Peyer's patch (tissue), 4 donors: Measurements from ENCODE around the gene AP1S2. TPM values are rescaled to one million over a fixed set of nuclear protein-coding genes. Genes with fewer than 3 reads are reported as not detected.
A peak's percentile ranks its signal among the peaks of the same experiment; 100 is the strongest.

Experiments used
- DNase-seq, 3 donors: peaks; one replicate each; pipeline ENCODE4 v3.0.0-alpha.2; 2017 to 2019
- H3K27ac ChIP-seq, 4 donors: fragments of 200-600 bp; sonication (generic); one replicate each; pipeline ENCODE4 v1.5.1; 2016 to 2019
- H3K27me3 ChIP-seq, 2 donors: fragments of 200-600 bp; sonication (generic); one replicate each; pipeline ENCODE4 v1.5.1; 2019
- H3K36me3 ChIP-seq, 3 donors: fragments of 200-600 bp; sonication (generic); one replicate each; pipeline ENCODE4 v1.5.1; 2016 to 2019
- H3K4me1 ChIP-seq, 4 donors: fragments of 200-600 bp; sonication (generic); one replicate each; pipeline ENCODE4 v1.5.1; 2016 to 2019
- H3K4me3 ChIP-seq, 4 donors: fragments of 200-600 bp; sonication (generic); 1 replicate in 3 of 4; 2 replicates in 1 of 4; pipeline ENCODE4 v1.5.1; 2016 to 2019; ENCODE audit warnings: mild to moderate bottlenecking in 1 of 4
- H3K9me3 ChIP-seq, 4 donors: fragments of 200-600 bp; sonication (generic); one replicate each; pipeline ENCODE4 v1.5.1; 2016 to 2019; ENCODE audit warnings: mild to moderate bottlenecking in 1 of 4
- POLR2A ChIP-seq, 2 donors: fragments of 450-650 bp; IDR thresholded peaks; one replicate each; pipeline ENCODE4 v1.5.1; 2017; ENCODE audit warnings: antibody characterized with exemption in 2 of 2, mild to moderate bottlenecking in 2 of 2, moderate library complexity in 2 of 2
- total RNA-seq, 4 donors: library from RNA; depleted of rRNA; stranded (reverse); fragments of >200 nt; gene quantifications; one replicate each; pipeline ENCODE4 v1.1.0, GENCODE V29; 2016
- TF ChIP-seq, protein P1 (sequence below), 6 experiments: fragments of 450-650 bp in 4 of 6; fragments of 200-600 bp in 2 of 6; sonication (generic) in 1 of 6; IDR thresholded peaks; one replicate each; pipeline ENCODE4 v1.5.1; 2017 to 2019; ENCODE audit warnings: antibody characterized with exemption in 6 of 6, mild to moderate bottlenecking in 3 of 6, moderate library complexity in 1 of 6

AP1S2 gene
- total RNA-seq, result 10 to 100 TPM in 2 of 4 donors, 1 to 10 TPM in 2; 6.5 to 19.8 (median 10.7) TPM

DNA sequence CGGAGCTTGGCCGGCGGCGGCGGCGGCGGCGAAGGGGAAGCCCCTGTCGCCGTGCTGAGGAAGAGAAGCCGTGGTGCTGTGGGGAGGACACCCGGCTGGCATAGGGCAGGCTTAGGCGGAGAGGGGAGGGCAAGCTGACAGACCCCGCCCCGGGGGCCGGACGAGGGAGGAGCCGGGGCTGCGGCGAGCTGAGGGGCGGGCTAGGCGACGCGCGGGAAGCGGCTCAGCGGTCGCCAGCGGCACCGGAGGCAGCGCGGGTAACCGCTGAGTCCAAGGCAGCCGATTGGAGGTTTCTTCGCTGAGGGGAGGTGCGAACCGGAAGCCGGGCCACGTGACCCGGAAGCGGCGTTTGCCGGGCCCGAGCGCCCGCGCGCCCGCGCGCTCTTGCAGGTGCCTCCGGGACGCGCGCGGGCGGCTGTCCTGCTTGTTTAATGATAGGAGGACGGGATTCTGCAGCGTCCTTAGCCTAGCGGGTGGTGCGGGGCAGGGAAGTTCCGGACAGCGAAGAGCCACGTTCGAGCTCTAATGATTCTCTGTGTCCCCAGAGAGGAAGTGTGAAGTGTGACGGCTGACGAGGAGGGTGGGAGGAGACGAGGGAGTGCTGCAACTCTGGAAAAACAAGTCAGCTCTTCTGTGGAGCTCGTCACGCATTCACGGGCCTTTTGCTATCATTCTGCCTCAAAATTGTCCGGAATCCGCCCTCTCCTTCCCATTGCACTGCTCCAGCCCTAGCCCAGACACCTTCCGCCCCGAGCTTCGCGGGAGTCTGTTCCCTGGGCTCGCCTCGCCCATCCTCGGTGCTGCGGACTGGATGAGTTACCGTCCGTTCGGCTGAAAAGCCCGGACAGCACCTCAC, at the start of gene AP1S2:
AP1S2 (minus strand) TSS at position 102 of the 856 bp plus-strand sequence. CDS start 2,289 bp downstream, outside the sequence.
- DNase-seq, result peak; percentile 93 to 98 (median 95)
- Histone ChIP-seq H3K4me1 (no peaks in the 10 kb centered on the region), H3K36me3 (no peaks in the 10 kb centered on the region), H3K27ac (peak within 1 kb of the TSS; percentile 89 to 93 (median 92)), H3K9me3 (no peaks in the 10 kb centered on the region), H3K27me3 (no peaks in the 10 kb centered on the region), H3K4me3 (peak within 1 kb of the TSS; percentile 65 to 89 (median 88))
- TF ChIP-seq, protein P1, sequence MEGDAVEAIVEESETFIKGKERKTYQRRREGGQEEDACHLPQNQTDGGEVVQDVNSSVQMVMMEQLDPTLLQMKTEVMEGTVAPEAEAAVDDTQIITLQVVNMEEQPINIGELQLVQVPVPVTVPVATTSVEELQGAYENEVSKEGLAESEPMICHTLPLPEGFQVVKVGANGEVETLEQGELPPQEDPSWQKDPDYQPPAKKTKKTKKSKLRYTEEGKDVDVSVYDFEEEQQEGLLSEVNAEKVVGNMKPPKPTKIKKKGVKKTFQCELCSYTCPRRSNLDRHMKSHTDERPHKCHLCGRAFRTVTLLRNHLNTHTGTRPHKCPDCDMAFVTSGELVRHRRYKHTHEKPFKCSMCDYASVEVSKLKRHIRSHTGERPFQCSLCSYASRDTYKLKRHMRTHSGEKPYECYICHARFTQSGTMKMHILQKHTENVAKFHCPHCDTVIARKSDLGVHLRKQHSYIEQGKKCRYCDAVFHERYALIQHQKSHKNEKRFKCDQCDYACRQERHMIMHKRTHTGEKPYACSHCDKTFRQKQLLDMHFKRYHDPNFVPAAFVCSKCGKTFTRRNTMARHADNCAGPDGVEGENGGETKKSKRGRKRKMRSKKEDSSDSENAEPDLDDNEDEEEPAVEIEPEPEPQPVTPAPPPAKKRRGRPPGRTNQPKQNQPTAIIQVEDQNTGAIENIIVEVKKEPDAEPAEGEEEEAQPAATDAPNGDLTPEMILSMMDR (IDR thresholded peaks at IDR 0.05), result no peak
- TF ChIP-seq POLR2A (IDR thresholded peaks at IDR 0.05), result peak; percentile 70 to 71

- H3K4me3 ChIP-seq, result no peak overlapping the region
- peak in 1 of 3 donors; percentile 33 for DNase-seq
- H3K9me3 ChIP-seq, result no peaks in the 10 kb centered on the region
- no peak for TF ChIP-seq POLR2A (IDR thresholded peaks at IDR 0.05)
- TF ChIP-seq, protein P1 (IDR thresholded peaks at IDR 0.05), result no peak
- H3K4me1 ChIP-seq, result no peaks in the 10 kb centered on the region
- H3K27me3 ChIP-seq, result no peaks in the 10 kb centered on the region
- peak overlapping the region in 1 of 4 donors; percentile 19 for H3K27ac ChIP-seq
- no peaks in the 10 kb centered on the region for H3K36me3 ChIP-seq
Observed at GRCh38 chrX:15903186-15903681, 48.6 kb upstream of the AP1S2 start.

- Histone ChIP-seq H3K27ac (no peak overlapping the region), H3K36me3 (no peaks in the 10 kb centered on the region), H3K4me1 (no peaks in the 10 kb centered on the region), H3K9me3 (no peaks in the 10 kb centered on the region), H3K27me3 (no peaks in the 10 kb centered on the region), H3K4me3 (no peak overlapping the region)
- TF ChIP-seq, protein P1 (IDR thresholded peaks at IDR 0.05), result no peak
- no peak for TF ChIP-seq POLR2A (IDR thresholded peaks at IDR 0.05)
- DNase-seq, result no peak
Observed at GRCh38 chrX:15895334-15895733, 40.7 kb upstream of the AP1S2 start.

DNA sequence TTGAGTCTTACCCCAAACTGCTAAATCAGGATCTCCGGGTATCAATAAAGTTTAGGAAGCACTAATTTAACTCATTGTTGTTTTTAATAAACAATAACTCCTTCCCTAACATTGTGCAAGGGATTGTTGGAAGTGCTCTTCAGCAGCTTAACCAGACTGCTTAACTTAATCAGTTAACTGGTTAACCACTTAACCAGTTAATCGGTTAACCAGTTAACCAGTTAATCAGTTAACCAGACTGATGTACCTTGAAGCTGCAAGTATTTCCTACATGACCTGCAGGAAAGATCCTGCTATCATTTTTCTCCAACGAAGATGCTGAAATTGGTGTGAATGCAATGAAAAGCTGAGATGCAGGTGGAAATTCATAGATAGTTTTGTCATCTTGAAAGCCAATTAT, 40.1 kb upstream of the AP1S2 start:
- Histone ChIP-seq H3K4me3 (no peak overlapping the region), H3K27ac (no peak overlapping the region), H3K9me3 (no peaks in the 10 kb centered on the region)

DNA sequence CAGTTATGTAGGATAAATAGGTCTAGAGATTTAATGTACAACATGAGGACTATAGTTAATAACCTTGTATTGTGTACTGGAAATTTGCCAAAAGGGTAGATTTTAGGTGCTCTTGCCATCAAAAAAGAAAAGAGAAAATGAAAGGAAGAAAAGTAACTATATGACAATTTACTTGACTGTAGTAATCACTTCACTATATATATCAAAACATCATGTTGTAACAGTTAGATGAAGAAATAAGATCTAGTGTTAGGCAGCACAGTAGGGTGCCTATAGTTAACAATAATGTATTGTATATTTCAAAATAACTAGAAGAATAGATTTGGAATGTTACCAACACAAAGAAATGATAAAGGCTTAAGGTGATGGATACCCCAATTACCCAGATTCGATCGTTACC, 35.9 kb upstream of the AP1S2 start:
- H3K27ac ChIP-seq, result no peak overlapping the region
- no peak overlapping the region for H3K4me3 ChIP-seq
- DNase-seq, result no peak
- H3K36me3 ChIP-seq, result no peaks in the 10 kb centered on the region
- H3K27me3 ChIP-seq, result no peaks in the 10 kb centered on the region
- H3K9me3 ChIP-seq, result no peaks in the 10 kb centered on the region
- H3K4me1 ChIP-seq, result no peaks in the 10 kb centered on the region
- TF ChIP-seq, protein P1 (IDR thresholded peaks at IDR 0.05), result no peak
- TF ChIP-seq POLR2A (IDR thresholded peaks at IDR 0.05), result no peak

More for the DNA sequence above, 40.1 kb upstream of the AP1S2 start:
- TF ChIP-seq, protein P1 (IDR thresholded peaks at IDR 0.05), result no peak
- no peak for TF ChIP-seq POLR2A (IDR thresholded peaks at IDR 0.05)
- H3K36me3 ChIP-seq, result no peaks in the 10 kb centered on the region
- DNase-seq, result no peak
- H3K4me1 ChIP-seq, result no peaks in the 10 kb centered on the region
- H3K27me3 ChIP-seq, result no peaks in the 10 kb centered on the region
